Hair follicular keratinocyte (primary cell): ENCODE measurements around the gene UTP20. TPM values are rescaled to one million over a fixed set of nuclear protein-coding genes. Genes with fewer than 3 reads are reported as not detected.

Source experiments
- total RNA-seq: library from RNA; depleted of rRNA; stranded (reverse); fragments of >200 nt; gene quantifications from 2 replicates; pipeline ENCODE4 v1.2.3, GENCODE V29; 2015

Gene UTP20
- total RNA-seq: 10.7 and 14.5 TPM in 2 replicates

GRCh38 chr12:101280006-101280505 lies at the start of gene UTP20:
TSS of gene UTP20 (plus strand) at chr12:101280105. CDS start at chr12:101280283, 178 bp downstream.

GRCh38 chr12:101407436-101408345 lies 127.8 kb downstream of the UTP20 start, which contains the start of gene ARL1:
TSS of gene ARL1 (minus strand) at chr12:101407772. CDS start at chr12:101407645, 127 bp downstream.

Other genes starting within 250 kb of the UTP20 start
- gene SLC5A8, start 69.9 kb upstream of the UTP20 start, total RNA-seq: 0.08 TPM in 1 of 2 replicates, not detected in the other
- gene ARL1, start 127.7 kb downstream of the UTP20 start, total RNA-seq: 54.0 and 58.7 TPM in 2 replicates
- not detected in 2 replicates for gene SPIC, start 195.2 kb downstream of the UTP20 start, total RNA-seq